ENCODE measurements around the gene BTBD9. TPM values are rescaled to one million over a fixed set of nuclear protein-coding genes. Genes with fewer than 3 reads are reported as not detected.

Gene BTBD9
- 4.5 and 9.6 TPM in 2 replicates for total RNA-seq

- FAIRE-seq (no peak), DNase-seq (ENCODE audit: low read depth) (peak; percentile 50)
- H3K27me3 ChIP-seq (ENCODE audit: control insufficient read depth, insufficient read depth, low read length), result no peaks in the 10 kb centered on the region
- no peak for TF ChIP-seq CTCF (IDR thresholded peaks at IDR 0.05; ENCODE audit: insufficient read depth, low read length, severe bottlenecking)
- H3K36me3 ChIP-seq (ENCODE audit: control insufficient read depth, insufficient read depth, low read length), result no peaks in the 10 kb centered on the region
- peak within 1 kb of the TSS; percentile 84 for H3K4me3 ChIP-seq (ENCODE audit: low read depth, low read length)
Measured at GRCh38 chr6:38639498-38640215, at the start of gene BTBD9. Gene BTBD9 (minus strand): TSS chr6:38639929.

- FAIRE-seq, result peak; percentile 62
- peaks cover 2% of the 10 kb centered on the region for H3K36me3 ChIP-seq (ENCODE audit: control insufficient read depth, insufficient read depth, low read length)
- TF ChIP-seq CTCF (IDR thresholded peaks at IDR 0.05; ENCODE audit: insufficient read depth, low read length, severe bottlenecking), result no peak
- no peak overlapping the region for H3K4me3 ChIP-seq (ENCODE audit: low read depth, low read length)
- no peaks in the 10 kb centered on the region for H3K27me3 ChIP-seq (ENCODE audit: control insufficient read depth, insufficient read depth, low read length)
- DNase-seq (ENCODE audit: low read depth), result no peak
Measured at GRCh38 chr6:38688579-38689087, 48.9 kb upstream of the BTBD9 start.

- Histone ChIP-seq H3K4me3 (ENCODE audit: low read depth, low read length) (no peak overlapping the region), H3K36me3 (ENCODE audit: control insufficient read depth, insufficient read depth, low read length) (peaks cover 2% of the 10 kb centered on the region), H3K27me3 (ENCODE audit: control insufficient read depth, insufficient read depth, low read length) (no peaks in the 10 kb centered on the region)
- no peak for DNase-seq (ENCODE audit: low read depth)
- no peak for TF ChIP-seq CTCF (IDR thresholded peaks at IDR 0.05; ENCODE audit: insufficient read depth, low read length, severe bottlenecking)
- no peak for FAIRE-seq
Measured at GRCh38 chr6:38687549-38687948, 47.8 kb upstream of the BTBD9 start.

GRCh38 chr6:38687043-38687353 is 47.3 kb upstream of the BTBD9 start:
- no peak for DNase-seq (ENCODE audit: low read depth)
- Histone ChIP-seq H3K27me3 (ENCODE audit: control insufficient read depth, insufficient read depth, low read length) (no peaks in the 10 kb centered on the region), H3K36me3 (ENCODE audit: control insufficient read depth, insufficient read depth, low read length) (peaks cover 2% of the 10 kb centered on the region), H3K4me3 (ENCODE audit: low read depth, low read length) (no peak overlapping the region)
- no peak for TF ChIP-seq CTCF (IDR thresholded peaks at IDR 0.05; ENCODE audit: insufficient read depth, low read length, severe bottlenecking)
- no peak for FAIRE-seq

GRCh38 chr6:38686270-38687042 is 46.7 kb upstream of the BTBD9 start:
- DNase-seq (ENCODE audit: low read depth), result no peak
- FAIRE-seq, result no peak
- no peaks in the 10 kb centered on the region for H3K27me3 ChIP-seq (ENCODE audit: control insufficient read depth, insufficient read depth, low read length)
- no peak for TF ChIP-seq CTCF (IDR thresholded peaks at IDR 0.05; ENCODE audit: insufficient read depth, low read length, severe bottlenecking)
- H3K4me3 ChIP-seq (ENCODE audit: low read depth, low read length), result no peak overlapping the region
- H3K36me3 ChIP-seq (ENCODE audit: control insufficient read depth, insufficient read depth, low read length), result peaks cover 6% of the 10 kb centered on the region

Measured in bronchial epithelial cell (primary cell).